HuH-7 (cell line): ENCODE results near the gene BRSK2.

Experiments
- DNase-seq: peaks from one replicate; pipeline ENCODE4 v3.0.0; 2011; ENCODE audit warnings: low spot score

BRSK2 gene

DNA sequence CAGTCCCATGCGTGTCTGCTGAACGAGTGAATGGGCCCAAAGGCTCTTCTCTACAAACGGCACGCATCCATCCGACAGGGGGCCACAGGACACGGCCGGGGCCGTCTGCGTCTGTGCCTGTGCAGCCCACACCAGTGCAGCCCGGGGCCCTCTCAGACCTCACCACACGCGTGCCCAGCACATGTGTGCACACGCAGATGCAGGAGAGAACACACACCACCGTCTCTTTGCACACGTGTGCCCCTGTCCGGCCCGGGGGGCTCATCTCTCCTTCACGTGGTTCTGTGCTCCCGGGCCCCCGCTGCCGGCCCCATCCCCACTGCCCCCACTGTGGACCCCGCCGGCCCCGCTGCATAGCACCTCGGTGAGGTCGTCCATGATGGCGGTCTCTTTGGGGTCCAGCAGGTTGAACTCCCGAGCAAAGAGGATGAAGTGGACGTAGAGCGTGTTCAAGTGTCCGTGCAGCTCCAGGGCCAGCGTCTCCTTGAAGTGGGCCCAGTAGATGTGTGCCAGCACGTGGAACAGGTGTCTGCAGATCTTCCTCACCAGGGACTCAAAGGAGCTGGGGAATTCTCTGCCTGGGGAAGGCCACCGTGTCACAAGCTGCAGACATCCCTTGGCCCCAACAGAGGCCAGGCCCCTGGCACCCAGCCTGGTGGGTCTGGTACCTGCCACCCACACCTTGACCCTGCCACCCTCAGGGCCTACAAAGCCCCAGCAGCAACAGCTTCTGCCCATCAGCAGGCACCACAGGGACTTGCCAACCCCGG lies 80.4 kb downstream of the BRSK2 start:
- DNase-seq, result no peak

DNA sequence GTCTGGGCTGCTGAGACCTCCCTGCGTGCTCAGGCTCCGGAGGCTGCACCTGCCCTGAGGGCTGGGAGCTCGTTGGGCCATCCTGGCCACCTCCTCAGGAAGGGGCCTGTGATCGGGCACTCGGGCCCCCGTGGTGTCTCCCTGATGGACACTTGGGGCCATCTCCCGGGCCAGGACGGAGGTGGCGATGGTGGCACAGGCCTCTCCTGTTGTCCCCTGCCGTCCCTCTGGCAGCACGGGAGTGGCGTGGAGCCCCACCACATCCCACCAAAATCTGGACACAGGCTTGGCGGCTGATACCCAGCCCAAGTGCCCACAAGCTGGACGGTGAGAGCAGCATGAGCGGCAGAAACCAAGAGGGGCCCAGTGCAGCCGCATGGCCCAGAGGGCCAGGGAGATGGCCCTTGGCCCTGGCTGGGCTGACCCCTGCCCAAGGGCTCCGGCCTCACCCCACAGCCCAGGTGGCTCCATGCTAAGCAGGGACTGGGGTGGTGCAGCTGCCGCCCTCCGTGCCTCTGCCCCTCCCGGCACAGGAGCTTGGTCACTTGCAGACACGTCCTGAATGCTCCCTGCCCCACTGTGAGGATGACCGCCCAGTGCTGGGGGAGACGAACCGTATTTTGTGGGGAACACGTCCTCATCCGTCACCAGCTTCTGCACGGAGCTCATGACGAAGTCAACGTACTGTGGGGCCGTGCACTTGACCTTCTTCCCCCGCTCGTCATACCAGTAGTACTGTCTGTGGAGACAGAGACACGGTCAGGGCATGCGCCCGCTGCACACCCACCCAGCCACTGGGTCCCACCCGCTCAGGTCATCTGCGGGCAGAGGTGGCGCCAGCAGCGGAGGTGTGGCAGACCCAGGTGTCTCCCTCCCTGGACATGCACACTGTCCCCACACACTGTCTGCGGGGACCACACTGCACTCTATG lies 81.2 kb downstream of the BRSK2 start:
- no peak for DNase-seq

DNA sequence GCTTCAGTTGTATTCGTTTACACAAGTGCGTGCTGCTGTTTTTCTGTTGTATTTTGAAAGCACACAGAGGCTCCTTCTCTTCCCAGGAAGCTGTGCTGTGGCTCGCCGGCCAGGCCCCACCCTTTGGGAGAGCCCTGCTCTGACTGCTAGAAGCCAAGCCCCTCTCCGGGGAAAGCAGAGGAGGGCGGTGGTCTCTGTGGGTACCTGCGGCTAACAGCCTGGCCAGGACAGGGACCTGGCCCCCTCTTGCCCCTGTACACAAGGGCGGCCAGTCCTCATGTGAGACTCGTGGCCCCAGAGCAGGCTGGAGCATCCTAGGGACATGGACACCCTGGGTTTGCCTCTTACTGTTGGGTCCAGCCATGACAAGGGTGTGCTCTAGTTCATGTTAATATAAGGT lies 82.0 kb downstream of the BRSK2 start:
- DNase-seq, result no peak

DNA sequence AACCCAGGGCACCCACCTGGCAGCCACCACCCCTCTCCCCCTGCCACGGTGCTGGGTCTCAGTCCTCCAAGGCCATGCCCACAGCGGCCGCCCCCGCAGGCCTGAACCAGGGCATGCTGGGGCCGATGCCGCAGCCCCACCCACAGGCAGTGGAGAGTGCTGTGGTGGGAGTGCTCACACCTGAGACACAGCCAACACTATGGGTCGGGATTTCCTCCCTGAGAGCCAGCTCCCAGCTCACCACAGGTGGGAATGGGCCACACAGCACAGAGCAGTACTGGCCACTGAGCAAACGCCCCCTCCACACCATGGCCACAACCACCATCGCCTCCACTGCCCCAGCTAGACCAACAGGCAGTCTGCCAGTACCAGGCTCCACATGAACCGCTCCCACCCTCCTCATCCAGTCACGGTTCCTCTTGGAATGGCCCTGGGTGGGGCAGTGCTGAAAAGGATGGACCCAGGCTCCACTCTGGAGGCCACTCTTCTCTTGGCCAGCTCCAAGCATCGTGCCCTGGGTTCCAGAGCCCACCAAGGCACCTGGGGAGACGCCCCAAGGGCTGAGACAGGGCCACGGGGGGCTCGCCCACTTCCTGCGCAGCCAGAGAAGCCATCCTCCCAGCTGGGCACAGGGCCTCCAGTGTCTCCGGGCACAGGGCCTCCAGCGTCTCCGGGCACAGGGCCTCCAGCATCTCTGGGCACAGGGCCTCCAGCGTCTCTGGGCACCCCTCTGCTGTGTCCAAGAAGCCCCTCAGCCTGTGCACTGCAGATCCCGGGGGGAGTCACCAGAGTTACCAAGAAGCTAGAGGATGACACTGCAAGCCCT lies 82.7 kb downstream of the BRSK2 start:
- no peak for DNase-seq

DNA sequence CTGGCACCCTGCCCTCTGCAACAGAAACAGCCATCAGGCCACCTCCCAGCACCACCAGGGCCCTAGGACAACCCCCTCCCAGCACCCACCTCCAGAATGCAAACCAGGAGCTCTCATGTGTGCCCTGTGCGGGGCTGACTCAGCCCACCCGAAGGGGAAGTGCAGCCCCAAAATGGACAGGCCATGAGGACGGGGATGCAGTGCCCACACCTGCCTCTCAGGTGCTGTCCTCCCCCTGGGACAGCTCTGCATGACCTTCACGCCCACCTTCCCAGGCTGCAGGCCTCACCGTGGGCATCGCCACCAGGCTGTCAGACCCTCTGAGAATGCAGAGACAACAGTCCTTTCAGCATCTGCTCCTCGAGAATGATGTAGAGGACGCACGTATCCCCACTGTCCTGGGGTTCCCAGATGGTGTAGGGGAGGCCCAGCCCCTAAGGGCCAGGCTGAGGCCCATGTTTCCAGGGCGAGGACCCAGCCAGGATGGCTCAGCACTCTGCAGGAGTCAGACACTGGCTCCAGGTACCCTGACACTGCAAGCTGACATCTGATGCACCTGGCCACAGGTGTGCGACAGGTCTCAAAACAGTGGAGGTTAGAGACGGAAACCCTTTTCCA lies 83.4 kb downstream of the BRSK2 start:
- no peak for DNase-seq

DNA sequence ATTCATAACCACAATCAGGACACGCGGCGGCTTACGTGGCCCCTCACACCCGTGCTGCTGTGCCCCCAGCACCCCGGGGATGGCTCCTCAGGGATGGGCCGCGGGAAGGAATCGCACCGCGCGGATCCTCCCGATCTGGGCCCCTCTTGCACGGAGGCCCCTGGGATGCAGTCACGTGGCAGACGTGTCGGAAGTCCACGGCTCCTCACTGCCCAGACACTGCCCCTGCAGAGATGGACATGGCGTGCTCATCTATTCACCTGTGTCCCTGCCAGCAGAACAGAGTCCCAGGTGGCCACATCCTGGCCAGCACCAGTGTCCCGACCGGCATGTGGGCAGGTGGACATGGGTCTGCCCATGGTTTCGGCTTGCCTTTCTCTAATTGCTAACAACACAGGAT lies 84.1 kb downstream of the BRSK2 start:
- DNase-seq, result no peak

DNA sequence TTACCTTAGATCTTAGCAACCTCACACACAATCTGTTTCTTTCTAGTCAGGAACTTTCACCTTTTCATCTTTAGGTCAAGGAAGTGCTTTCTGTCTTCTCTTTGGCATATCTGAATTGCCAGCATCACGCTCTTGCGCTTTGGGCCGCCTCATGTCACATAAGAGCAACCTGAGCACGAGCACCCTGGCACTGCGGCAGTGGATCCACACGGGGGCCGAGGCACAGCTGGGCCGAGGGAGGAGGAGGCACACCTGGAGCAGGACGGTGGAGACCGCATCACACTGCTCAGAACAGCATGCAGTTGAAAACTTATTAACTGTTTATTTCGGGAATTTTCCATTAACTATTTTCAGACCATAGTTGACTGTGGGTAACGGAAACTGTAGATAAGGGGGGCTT lies 86.1 kb downstream of the BRSK2 start:
- DNase-seq, result no peak

DNA sequence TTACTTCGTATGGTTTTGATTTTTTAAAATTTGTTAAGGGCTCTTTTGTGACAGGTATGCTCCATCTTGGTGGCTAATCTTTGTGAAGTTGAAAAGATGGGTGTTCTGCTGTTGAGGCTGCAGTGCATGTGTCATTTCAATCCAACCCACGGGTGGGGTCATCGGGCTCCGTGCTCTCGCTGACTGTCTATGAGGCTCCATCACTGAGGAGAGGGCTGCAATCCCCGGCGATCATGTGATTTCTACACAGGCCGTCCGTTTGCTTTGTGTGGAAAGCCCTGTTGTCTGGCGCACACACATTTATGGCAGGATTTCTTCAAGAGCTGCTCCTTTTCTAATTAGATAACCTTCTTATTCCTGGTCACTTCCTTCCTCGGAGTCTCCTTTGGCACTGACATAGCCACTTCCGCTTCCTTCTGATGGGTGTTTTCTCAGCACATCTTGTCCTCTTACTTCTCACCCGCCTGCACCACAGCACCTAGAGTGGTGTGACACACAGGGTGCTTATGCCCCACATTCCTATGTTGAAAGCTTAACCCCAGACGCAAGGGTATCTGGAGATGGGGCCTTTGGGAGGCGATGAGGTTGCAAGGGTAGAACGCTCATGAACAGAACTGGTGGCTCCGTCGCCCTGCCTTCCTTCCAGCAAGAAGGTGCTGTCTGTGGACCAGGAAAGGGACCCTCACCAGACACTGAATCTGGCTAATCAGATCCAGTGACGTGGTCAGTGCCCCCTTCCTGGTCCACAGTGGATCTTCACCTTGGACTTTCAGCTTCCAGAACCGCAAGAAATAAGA lies 87.4 kb downstream of the BRSK2 start:
- DNase-seq, result no peak

DNA sequence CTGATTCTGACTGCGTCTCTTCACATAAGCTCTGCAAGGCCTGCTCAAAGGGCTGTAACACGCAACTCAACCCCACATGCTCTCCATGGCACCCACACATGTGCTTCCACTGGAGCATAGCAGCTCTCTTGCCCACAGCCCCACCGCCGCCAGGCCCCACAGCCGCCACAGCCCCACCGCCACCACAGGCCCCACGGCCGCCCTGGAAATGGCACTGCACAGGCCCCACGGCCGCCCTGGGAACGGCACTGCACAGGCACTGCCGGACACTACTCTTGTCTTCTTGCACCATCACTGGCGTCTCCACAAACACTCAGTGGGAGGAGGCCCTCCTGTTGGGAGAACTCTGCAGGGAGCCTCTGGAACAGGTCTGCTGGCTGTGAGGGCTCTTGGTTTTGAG lies 88.3 kb downstream of the BRSK2 start:
- DNase-seq, result no peak

DNA sequence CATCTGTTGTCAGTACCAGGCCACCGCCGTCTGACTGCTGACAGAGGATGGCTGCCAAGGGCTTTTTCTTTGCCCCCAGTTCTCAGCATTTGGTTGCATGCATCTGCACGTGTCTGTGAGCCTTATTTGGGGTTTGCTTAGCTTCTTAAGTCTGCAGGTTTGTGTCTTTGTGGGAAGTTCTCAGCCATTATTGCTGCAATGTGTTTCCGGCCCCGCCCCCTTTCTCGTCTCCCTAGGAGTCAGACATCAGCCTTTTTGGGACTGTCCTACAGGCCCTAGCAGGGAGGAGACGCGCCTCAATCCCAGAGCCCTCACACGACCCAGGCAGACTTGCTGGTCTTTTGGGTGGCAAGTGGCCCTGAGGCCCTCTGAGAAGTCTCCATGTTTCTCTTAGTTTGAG lies 88.8 kb downstream of the BRSK2 start:
- no peak for DNase-seq

DNA sequence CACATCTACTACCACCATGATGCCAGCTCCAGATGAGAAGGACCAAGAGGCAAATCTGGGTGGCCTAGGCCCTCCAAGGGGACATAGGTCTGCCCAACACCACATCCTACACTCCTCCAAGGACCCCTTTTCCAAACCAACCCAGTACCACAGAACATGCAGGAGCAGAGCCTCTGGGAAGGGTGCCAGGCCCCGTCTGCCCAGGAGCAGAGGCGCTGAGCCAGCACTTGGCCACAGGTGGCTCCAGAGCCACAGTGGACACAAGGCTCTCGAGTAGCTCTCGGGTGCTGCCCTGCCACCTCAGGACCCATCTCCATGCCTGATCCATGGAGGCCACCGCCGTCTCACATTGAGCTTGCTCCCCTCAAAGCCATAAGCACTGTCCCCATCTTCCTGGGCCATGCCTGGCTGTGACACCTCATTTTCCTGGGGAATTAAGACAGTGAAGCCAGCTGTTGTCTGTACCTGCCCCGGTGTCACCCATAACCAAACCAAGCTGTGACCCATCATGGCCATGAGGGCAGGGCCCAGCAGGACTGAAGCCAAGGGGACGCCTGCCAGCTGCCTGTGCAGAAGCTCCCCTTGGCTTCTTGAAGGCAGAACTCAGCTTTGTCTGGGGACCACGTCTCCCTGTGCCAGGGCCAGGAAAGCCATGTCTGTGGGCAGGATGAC lies 89.4 kb downstream of the BRSK2 start:
- DNase-seq, result no peak

DNA sequence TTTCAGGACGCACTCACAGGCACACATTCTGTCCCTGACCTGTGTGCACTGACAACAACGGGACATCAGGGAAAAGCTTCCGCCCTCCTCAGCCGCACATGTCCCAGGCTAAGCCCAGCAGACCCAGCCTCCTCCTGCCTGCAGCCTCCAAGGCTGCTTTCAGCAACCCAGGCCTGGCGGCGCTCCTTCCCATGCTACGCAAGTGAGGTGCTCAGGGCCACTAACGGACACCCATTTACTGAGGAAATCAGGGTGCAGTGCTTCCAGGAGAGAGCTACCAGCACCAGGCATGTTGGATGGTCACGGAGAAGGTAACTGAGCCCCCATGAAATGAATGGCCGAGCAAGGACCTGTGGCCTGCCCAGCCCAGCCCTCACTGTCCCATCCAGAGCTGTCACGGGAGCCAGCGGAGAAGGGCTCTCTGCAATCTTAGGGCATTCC lies 90.0 kb downstream of the BRSK2 start:
- DNase-seq, result no peak

DNA sequence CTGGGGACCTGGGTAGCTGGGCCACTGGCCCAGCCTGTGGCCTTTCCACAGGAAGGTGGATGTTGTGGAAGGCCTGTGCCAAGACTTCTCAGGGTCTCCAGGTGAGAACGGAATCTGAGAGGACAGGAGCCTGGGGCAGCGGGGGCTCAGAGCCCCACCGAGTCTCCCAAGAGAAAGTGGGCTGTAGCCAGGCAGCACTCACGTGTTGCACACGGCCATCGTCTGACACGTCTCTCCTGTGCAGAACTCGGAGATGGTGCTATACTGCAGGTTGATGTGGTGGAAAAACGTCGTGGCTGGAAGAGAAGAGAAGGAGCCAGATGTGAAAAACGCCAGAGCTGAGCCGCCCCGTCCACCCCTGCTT lies 90.4 kb downstream of the BRSK2 start:
- no peak for DNase-seq

DNA sequence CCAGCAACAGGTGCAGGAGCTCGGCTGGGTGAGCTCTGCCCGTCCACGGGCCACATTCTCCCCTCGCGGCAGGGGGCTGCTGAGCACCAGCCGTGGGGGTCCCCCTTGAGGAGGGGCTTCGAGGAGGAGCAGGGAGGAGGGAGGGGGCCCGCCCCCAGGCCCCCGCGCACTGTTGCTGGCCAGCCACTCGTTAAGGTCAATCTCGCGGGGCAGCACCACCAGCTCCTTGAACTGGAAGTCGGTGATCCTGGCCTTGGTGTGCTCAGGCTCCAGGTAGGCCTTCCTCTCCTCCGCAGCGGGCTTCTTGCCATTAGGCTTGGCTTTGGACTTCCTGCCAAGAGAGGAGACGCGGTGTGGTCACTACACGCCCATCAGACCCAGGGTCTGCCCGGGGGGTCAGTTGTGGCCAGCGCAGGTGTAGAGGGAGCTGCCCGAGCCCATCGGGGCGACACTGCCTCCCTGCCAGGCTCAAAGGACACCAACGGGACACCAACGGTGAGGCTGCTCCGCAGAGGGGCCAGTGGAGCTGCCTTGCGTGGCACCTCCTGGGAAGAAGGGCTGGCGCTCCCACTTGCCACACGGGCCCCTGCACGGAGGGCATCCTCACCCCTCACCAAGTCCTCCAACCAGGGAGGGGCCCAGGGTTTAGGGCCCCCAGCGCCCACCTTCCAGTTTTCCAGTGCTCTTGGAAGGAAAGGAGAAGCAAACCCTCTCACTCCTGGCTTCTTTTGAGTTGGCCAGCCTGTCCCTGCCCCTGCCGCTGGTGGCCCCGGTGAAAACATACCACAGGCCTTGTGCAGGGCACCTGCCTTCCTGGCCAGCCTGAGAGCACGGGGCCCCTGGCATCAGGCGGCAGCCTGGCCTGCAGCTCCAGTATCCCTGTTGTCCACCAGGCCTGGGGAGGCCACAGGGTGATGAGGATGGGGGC lies 91.1 kb downstream of the BRSK2 start:
- no peak for DNase-seq

DNA sequence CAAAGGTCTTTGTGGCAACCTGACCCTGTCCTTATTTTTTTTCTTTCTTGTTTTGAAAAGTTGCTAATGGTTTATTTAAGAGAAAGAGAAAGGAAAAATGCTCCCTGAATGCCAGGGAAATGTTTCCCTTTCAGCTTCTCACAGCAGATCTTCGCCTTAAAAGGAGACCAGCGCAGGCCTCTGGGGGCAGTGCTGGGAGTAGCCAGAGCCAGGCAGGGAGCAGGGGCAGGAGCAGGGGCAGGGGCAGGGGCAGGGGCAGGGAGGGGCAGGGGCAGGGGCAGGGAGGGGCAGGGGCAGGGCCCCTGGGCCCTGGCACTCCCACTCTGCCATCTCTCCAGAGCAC lies 91.7 kb downstream of the BRSK2 start:
- DNase-seq, result no peak

DNA sequence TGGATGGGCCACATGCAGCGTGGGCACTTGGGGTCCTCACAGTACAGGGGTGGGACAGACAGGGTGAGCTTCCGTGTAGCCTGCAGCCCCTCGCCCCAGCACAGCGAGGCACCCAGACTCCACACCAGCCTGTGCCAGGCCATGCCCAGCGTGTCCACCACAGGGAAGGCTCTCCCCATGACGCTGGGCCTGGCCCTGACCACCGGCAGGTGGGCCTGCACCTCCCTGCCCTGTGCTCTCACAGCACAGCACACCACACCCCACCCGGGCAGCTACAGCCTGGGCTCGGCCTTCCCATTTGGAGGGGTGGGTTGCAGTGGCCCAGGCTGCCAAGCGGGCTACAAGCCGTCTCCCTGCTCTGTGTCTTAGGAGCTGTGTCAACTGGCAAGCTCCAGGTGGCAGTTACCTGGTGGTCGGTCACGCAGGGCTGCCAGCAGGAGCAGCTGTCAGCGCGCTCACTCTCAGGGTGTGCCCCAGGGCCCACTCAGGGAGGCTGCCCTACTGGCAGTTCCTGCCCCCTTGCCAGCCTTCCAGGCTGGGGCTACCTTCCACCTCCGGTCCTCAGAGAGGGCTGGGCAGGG lies 92.2 kb downstream of the BRSK2 start:
- DNase-seq, result no peak

DNA sequence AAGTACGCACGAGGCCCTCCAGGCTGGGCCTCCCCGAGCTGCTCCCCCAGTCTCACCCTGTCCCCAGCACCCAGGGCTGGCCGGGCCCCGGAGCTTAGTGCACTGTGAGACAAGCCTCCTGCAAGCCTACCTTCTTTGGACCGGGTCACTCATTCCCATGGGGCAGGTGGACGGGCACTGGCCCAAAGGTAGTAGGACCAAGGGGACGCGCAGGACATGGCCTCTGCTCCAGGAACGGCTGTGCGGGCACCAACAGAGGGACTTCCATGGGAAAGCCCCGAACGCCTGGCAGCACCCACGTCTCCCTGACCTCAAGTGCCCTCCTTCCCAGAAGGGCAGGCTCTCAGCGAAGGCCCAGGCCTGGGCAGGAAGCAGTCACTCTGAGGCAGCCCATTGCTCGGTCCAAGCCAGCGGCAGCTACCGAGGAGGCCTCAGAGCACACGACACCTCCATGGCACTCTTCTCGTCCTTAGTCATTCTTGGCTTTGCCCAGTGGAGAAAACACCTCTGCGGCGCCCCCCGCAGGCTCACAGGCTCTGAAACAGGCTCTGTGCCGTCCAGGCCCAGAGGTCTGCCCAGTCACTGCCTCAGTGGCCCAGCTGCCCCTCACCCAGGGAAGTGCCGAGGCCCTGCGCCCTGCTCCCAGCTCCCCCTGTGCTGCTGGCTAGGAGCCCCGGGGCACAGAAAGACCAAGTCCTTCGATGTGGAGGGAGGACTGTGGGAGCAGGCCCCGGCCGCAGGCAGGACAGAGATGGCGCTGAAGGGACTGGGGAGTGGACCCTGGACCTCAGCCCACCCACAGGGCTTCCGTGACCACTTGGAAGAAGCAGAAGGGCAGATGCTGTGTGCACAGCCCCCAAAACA lies 93.1 kb downstream of the BRSK2 start:
- DNase-seq, result no peak

DNA sequence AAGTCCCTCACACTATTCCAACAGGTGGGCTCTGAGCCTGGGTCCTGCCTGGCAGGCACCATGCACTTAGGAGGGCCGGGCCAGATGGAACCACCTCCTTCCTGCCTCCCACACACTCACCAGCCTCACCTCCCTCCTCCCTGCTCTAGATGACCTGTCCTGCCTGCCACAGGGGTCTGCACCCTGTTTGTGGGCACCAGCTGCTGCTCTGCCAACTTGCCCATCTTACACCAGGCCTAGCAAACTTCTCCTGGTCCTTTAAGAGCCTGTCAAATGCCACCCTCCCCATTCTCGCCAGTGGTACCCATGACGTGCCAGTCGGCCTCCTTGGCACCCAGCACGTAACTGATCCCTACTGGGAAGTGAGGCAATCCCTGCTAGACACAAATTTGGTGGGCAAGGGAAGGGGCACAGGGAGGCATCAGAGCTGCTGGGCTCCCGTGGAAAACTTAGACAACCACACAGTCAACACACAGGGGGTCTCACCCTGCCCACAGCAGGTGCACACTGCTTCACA lies 93.8 kb downstream of the BRSK2 start:
- no peak for DNase-seq
